ENCODE data around the gene NPIPA5.
"Not testable (repeated sequence)": the region's sequence is repeated elsewhere in the genome, so short reads cannot be mapped to it uniquely, and the experiment has no call there.

The NPIPA5 gene

DNA sequence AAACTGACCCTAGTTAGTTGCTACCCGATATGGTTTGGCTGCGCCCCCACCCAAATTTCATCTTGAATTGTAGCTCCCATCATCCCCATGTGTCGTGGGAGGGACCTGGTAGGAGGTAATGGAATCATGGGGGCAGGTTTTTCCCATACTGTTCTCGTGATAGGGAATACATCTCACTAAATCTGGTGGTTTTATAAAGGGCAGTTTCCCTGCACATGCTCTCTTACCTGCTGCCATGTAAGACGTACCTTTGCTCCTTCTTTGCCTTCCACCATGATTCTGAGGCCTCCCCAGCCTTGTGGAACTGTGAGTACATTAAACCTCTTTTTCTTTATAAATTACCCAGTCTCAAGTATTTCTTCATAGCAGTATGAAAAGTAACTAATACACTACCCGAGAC, 10.0 kb upstream of the NPIPA5 start:
- DNase-seq = not testable (repeated sequence)

GRCh38 chr16:15382810-15383209, 4.7 kb upstream of the NPIPA5 start:
- DNase-seq = not testable (repeated sequence)

- not testable (repeated sequence) for DNase-seq
Observed at GRCh38 chr16:15357495-15357894, 20.6 kb downstream of the NPIPA5 start.

GRCh38 chr16:15354846-15355245, 23.2 kb downstream of the NPIPA5 start:
- DNase-seq = not testable (repeated sequence)

DNA sequence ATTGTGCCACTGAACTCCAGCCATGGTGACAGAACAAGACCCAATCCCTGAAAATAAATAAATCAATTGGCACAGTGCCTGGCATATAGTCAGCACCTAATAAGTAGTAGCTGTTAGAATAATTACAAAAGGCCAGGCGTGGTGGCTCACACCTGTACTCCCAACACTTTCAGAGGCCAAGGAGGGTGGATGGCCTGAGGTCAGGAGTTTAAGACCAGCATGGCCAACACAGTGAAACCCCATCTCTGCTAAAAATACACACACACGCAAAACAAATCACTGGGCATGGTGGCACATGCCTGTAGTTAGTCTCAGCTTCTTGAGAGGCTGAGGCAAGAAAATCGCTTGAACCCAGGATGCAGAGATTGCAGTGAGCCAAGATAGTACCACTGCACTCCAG, 25.2 kb downstream of the NPIPA5 start:
- not testable (repeated sequence) for DNase-seq

- DNase-seq = not testable (repeated sequence)
Observed at GRCh38 chr16:15351745-15352144, 26.3 kb downstream of the NPIPA5 start.

GRCh38 chr16:15351251-15351650, 26.8 kb downstream of the NPIPA5 start:
- not testable (repeated sequence) for DNase-seq

DNA sequence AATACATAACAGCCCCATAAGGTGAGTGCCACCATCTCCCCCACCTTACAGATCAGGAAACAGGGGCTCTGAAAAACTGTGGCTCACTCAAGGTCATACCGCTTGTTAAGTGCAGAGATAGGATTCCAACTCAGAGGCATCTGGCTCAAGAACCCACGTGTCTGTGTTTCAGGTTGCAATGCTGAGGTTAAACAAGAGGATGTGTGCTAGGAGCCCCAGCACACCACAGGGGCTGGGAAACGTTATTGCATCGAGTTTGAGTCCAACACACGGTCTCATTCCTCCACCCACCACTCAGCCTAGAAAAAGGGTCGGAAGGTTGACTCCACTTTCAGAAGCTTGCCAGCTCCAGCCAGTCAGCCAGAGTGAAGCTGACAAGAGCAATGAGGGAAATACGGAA, 29.4 kb downstream of the NPIPA5 start:
- DNase-seq = not testable (repeated sequence)

- not testable (repeated sequence) for DNase-seq
Observed at GRCh38 chr16:15342337-15342736, 35.8 kb downstream of the NPIPA5 start.

DNA sequence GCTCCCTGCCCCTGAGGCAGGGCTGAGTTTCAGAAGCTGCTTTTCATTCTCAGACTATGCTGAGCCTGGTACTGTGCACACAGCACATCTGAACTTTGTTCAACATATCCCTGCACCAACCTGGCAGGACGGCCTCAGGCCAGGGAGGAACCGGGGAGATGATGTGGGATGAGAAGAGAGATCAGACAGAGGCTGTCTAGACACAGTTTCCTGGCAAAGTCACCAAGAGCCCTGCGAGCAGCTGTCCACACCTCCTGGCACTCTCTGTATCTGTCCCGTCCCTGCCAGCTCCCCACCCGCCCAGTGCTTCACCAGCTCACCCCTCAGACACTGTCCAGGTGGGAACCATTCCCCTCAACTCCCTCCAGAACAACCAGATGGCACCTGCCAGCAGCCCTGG, 39.1 kb downstream of the NPIPA5 start:
- not testable (repeated sequence) for DNase-seq

- DNase-seq = not testable (repeated sequence)
Observed at GRCh38 chr16:15337974-15338605, 40.0 kb downstream of the NPIPA5 start.

- DNase-seq = not testable (repeated sequence)
Observed at GRCh38 chr16:15335609-15336008, 42.5 kb downstream of the NPIPA5 start.

DNA sequence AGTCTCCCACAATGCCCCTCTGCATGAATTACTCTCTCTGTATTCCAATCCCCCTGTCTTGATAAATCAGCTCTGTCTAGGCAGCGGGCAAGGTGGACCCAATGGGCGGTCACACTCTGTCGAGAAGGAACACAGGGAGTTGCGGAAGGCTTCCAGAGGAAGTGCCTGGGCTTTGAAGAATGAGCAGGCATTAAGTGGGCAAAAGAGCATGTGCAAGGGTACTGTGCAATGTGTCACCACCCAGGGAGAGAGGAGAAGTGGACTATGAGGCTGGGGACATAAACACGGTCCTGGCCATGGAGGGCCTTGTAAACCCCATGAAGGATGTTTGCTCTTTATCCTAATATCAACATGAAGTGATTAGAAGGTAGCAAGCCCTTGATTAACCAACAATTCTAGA, 44.1 kb downstream of the NPIPA5 start:
- not testable (repeated sequence) for DNase-seq

DNA sequence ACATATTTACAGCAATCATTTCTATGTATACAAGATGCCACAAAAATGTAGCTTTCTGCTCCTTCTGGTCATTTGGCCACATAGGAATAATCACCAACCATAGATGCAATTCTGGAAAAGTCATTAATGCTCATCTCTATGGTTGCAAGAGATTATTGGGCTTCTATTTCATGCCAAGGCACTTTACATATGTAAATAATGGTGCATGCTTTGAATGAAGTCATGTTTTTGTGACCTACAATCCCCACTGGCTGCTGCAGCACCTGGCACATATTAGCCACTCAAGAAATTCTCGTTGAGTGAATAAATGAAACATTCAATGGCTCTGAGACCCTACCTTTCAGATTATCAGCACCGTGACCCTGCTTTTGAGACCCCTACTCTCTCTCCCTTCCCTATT, 47.1 kb downstream of the NPIPA5 start:
- not testable (repeated sequence) for DNase-seq

GRCh38 chr16:15324954-15325353, 53.1 kb downstream of the NPIPA5 start:
- not testable (repeated sequence) for DNase-seq

- DNase-seq = not testable (repeated sequence)
Observed at GRCh38 chr16:15323373-15323772, 54.7 kb downstream of the NPIPA5 start.

DNA sequence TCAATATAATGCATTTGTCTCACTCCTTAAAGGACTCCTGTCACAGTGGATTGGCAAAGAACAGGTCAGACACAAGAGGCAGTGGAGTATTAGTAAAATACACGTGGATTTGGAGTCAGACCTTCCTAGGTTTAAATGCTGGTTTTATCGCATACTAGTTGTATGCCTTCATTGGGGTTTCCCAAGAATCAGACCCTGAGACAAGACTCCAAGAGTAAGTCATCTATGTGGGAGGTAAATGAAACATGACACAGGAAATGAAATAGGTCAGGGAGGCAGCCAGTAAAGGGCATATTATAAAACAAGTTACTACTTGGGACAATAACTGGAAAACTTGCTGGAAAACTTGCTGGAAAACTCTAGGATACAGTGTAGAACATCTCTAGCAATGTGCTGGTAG, 56.9 kb downstream of the NPIPA5 start:
- not testable (repeated sequence) for DNase-seq

DNA sequence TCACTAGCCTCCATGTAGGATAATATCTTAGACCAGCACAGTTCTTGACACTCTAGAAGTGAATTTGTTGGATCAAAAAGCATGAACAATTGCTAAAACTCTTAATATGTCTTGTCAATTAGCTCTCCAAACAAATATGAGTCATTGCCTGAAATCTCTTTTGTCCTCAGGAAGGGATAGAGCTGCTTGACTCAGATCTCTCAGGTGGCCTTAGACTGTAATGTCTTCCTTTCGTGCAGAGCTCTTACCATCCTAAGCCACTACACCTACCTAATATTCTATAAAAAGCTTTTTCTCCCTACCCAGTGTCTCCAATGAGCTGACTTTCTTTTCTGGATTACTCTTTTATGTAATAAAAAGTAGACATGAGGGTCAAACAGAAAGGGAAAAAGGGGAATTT, 63.5 kb downstream of the NPIPA5 start:
- DNase-seq = not testable (repeated sequence)

Measured in NCI-H2227 treated with DMSO at 0.1 percent for 48 hours (cell line).